Right kidney (tissue), 1 donor: Measurements from ENCODE around the gene FBXW2.
A peak's percentile ranks its signal among the peaks of the same experiment; 100 is the strongest.
"Not testable (repeated sequence)": the region's sequence is repeated elsewhere in the genome, so short reads cannot be mapped to it uniquely, and the experiment has no call there.

Experiments used
- DNase-seq: peaks from one replicate; pipeline ENCODE4 v3.0.0-alpha.2; 2016

The FBXW2 gene

DNA sequence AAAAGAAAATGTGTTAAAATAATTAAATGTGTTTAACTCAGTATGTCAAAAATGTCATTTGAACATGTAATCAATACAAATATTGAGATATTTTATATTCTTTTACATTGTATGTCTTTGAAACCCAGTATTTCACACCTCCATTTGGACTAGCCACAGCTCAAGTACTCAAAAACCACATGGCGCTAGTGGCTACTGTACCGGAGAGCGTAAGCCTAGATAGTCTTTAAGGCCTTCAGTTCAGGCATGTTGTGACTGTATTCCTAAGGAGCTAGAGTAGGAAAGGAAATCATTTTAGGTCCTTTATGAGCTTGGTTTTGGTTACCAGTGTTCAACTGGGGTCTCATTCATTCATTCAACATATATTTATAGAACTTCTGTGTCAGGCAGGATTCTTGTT lies 12.8 kb downstream of the FBXW2 start:
- DNase-seq: no peak

DNA sequence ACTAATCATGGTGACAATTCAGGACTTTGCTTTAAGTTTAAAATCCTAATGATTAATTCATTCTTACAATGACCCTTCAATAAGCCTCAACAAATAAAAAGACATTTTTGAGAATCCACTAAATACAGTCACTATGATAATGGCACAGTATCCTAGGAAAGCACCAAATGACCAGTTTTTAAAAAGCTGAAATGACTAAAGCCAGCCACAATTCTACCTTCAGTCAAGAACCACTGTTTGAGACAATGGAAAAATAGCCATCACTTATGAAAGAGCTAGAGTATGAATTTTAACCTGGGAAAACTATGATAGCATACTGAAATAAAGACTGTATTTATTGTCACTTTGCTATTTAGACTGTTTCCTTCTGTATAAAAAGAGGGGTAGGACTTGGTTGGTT lies 14.0 kb downstream of the FBXW2 start:
- no peak for DNase-seq

DNA sequence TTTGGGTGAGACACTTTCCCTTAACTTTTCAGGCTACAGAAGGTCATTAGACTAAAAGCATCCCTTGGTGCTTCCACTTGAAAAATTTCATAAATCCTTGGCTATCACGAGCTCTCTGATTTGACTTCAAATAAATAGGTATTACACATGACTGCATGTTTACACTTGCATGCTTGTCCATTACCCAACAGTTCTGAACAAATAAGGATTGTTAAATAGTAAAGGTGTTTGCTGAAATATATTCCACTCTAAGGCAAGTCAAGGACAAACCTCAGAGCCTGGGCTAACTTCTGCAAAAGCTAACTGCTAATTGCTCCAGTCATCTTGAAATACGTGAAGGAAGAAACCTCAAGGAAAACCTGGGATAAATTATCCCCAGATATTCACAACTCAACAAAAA lies 14.5 kb downstream of the FBXW2 start:
- DNase-seq: no peak

DNA sequence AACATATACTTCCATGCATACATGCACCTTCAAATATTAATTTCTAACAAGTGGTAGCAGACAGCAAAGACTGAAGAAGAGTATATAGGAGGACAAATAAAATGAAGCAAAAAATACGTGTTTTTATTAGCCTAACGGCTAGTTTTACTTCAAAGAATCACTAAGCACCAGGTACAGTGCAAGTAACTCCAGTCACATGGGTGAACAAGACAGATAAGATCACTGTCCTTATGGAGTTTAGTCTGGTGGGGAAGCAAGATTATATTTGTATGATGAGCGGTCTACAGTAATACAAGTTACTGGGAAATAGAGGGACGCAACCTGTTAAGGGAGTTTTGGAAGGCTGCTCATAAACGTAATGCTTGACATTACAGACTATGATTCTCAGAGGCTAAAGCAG lies 16.0 kb downstream of the FBXW2 start:
- DNase-seq: no peak

DNA sequence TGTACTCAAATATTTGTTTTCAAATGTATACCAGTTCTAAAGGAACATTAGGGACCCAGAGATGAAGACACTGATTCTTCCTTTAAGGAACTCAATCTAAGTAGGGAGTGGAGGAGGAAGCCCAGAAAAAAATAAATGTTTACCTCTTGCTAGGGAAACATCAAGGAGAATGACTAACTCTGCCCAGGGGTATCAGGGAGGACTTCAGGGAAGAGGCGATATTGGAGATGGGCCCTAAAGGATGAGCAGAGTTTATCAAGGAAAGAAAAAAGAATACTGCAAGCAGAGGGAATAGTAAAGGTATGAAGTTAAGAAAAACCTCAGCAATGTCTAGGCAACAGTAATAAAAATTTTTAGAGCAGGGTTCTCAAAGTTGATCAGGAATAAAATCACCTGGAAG lies 16.4 kb downstream of the FBXW2 start:
- DNase-seq: no peak

DNA sequence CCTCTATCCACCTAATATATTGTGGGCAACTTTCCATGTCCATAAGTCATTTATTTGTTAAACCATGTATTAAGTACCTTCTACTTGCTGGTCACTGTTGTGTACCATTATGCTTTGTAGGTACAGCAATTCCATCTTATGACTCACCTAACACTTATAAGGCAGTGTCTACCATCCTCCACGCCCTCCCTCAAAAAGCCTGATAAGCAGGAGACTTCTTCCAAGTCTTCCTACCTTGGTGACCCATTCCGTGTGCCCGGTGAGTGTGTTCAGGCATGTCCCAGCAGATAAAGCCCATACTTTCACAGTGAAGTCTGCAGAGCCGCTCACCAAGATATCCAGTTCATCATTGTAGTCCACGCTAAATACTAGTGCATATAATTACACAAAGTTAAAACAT lies 17.4 kb downstream of the FBXW2 start:
- DNase-seq: no peak

DNA sequence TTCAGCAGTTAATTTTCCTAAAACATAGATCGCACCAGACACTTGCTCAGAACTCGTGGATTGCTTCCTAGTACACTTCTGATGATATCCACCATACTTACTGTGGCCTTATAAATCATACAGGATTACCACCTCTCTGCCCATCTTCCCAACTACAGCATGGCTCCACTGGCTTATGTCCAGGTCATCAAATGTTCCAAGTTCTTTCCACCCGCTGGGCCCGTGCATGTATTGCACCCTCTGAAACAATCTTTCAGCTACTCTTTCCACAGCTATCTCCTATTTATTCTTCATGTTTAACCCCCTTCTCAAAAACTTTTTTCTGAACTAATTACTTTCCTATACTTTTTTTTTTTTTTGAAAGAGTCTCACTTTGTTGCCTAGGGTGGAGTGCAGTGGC lies 18.5 kb downstream of the FBXW2 start:
- no peak for DNase-seq

DNA sequence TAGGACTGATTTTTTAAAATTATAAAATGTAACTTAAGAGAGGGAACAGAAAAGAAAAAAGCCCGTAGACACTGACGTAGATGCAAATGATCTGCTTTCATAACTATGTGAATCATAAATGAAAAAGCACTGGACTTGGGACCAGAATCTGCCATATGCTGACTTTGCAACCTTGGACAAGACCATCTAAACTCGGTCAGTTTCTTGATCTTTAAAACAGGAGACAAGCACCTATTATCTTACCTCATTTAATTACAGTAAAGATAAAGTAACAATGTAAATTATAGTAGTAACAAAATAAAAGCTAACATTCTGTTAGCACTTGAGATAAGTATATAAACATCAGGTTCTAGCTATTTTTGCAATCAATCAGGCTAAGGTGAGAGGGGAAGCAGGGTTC lies 20.0 kb downstream of the FBXW2 start:
- no peak for DNase-seq

DNA sequence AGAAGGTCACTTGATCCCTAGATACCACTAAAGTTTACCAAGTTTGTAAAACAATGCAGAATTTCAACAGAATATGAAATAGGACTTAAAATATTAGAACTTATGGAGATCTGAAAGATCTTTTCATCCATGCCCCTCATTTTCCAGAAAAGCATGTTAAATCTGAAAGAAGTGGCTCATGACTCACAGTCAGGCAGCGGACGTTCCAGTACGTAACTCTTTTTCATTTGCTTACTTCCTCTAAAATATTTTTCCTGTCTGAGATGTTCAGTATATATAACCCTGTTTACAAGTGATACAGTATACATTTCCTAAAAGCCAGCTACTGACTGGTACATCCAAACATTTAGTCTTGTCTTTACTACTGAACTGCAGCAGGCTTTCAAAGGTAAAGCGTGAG lies 22.3 kb downstream of the FBXW2 start:
- DNase-seq: no peak

DNA sequence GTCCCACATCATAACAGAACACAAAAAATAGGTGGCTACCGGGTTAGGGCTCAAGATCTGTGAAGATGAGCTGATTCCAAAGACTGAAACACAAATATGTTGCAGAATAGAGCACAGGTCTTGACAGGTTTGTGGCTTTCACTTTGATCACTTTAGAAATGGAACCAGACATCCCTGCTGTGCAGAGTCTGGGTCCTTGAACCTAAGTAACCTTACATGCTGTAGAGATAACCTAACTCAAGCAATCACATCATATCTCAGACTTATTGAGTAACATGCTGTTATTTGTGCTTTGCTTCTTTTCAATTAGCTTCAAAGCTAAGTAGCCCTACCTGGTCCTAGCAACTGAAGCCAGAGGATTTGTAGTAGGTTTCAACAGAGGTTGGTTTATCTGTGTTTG lies 24.3 kb downstream of the FBXW2 start:
- no peak for DNase-seq

DNA sequence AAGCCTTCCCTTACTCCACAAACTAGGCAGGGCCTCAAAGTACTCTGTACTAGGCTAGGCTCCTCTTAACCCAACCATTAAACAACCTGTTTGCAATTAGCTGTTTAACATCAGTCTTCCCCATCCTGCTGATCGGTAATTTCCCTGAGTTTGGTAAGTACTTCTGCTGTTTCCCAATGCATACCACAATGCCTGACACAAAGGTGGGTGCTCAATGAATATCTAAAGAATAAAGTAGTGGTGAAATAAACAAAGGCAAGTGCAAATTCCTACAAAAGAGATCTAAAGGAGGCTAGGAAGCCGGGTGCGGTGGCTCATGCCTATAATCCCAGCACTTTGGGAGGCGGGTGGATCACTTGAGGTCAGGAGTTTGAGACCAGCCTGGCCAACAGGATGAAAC lies 25.0 kb downstream of the FBXW2 start:
- no peak for DNase-seq

DNA sequence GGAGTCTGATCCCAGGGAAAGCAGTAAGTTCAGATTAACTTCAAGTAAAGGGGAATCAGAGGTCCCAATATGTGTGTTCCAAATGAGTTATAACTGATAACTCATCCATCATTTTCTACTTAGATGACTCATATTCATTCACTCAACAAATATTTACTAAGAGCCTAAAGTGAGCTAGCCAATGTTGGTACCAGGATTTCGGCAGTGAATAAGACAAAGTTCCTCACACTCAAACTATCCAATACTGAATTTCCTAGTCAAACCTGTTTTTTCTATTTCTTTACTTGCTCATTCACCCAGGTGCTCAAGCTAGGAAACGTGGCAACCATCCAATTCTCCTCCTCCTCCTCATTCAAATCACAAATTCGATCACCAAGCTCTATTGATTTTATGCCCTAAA lies 25.8 kb downstream of the FBXW2 start:
- DNase-seq: no peak

DNA sequence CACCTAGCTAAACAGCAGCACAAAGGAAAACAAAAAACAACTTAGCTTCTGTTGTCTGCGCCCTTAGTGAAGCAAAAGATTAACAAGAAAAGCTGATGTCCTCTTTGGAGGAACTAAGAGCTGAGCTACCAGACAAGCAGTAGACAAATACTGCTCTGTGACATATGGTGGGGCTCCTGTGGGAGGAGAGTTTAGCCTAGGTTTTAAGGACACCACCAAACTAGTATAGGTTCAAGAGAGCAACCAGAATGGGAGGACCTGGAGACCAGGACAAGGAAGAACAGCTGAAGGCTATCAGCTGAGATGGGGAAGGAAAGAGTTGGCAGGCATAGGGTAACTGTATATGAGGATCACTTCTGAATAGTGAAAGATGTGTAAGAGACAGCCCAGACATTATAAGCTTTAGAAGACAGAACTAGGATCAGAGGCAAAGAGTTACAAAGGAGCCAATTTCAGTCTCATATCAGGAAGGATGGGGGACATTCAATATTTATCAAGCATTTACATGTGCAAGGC lies 27.2 kb downstream of the FBXW2 start:
- DNase-seq: no peak

DNA sequence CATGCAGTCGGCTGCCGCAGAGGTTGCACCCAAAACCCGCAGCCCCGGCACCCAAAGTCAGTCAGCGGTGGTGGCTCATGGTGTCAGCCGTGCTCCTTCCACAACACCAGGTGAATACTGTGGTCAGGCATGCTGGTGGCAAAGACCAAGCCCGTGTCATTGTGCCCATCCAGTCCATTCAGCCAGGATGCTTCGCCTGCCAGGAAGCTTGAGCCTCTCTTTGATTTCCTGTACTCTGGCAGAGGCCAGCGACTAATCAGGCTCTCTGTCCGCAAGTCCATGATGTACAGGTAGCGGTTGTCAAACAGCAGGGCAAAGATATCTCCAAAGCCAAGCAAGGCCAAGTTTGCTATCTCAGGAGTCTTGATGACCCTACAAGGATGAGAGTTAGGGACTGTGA lies 28.7 kb downstream of the FBXW2 start:
- no peak for DNase-seq

DNA sequence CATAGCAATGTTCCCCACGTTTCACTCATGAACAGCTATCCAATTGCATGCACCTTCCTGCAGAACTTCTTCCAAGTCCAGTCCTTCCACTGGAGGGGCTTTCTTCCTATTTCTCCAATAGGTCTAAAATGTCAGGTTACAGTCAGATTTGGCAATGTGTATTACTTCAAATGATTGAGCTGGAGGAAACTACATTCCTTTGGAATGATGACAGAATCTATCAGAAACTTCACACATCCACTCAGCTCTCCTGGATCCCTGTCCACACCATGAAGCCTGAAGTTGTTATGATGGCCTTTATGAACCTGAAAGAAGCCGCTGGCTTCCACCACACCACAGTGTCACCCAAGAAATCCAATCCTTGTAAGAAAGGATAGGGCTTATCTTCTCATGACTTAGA lies 32.2 kb downstream of the FBXW2 start:
- no peak for DNase-seq

DNA sequence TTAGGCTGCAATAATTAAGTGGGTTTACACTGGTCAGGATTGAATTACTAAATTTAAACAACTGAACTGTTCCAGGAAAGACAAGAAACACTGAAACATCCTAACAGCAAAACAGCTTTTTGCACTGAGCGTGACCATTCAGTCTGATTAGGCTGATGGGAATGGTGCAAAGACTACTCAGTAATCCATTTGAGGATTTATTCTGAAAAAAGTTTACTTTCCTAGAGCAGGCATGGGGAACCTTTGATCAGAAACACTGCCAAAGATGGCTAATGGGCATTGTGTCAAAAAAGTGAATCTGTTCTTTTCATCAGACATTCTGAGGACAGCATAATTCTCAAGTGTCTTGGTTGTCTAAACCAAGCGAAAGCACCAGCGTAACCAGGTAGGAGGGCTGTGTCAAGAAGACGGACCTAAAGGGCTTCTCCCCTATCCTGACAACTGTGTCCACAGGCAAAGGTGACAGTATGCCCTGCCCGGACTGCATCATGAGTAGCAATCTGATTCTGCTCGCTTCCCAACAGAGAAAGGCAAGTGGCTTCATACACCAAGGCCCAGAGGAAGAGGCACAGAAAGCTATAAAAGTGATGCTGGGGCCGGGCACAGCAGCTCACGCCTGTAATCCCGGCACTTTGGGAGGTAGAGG lies 33.3 kb downstream of the FBXW2 start:
- no peak for DNase-seq

DNA sequence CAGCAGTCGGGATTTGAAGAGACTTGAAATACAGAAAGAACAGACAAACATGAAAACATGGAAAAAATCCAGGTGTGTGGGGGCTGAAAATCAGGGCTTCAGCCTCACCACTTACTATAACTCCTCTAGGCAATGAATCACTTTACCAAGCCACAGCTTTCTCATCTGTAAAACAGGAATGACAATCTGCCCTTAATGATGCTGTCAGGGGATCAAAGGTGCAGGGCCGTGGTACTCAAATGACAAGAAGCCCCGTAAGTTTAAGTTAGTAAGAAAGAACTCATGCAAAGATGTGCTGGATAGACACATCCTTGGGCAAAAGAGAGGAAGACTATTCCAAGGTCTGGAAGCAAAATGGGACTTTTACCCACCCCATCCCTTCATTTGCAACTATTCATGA lies 34.7 kb downstream of the FBXW2 start:
- no peak for DNase-seq

DNA sequence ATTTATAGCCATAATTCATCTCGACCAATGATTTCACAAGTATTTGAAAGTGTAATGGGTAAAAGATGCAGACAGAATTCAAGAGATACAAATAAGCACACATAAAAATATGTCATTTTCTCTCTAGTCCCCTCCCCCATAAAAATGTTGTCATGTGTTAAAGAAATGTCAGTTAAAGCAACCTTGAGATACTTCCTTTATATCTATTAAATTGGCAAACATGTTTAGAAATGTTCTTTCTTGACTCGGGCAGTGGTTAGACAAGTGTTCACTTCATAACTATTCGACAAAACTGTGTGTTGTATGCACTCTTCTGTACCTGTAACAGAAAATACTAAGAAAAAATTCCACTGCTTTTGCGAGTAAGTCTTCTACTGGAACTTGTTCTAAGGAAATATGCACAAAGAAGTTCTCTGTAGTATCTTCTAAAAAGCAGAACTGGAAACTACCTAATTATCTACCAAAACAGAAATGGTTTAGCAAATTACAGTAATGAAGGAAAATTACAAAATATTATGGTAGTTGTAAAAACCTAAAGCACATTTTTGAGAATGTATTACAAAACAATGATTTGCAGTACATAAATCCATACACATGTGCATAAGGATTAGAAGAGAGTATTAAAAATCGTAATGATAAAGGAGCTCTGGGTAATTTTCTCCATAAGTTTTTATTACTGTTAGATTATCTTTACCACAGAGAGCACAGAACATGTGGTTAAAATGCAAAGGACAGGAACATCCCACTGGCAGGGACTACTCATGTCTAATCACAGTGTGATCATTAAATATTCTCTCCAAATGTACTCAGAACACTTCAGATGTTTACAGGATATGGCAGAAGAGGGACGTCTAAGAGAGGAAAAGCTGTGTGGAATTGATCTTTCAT lies 35.9 kb downstream of the FBXW2 start:
- no peak for DNase-seq

DNA sequence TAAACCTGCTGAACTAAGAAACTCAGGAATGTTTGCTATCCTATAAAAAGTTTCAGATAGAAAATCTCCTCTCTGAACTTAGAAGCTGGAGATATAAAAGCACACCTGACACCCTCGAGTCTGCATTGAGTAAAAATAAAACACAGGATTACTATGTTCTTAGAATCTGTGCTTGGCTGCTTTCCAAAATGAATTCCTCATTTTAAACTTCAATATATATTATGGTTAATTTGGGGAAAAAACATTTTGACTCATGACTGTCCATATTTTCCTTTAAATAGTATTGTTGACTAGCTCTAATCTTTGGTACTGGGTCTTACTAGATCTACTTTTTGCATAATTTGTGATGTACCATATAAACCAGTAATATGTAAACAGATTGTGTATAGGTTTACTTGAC lies 36.7 kb downstream of the FBXW2 start:
- no peak for DNase-seq

DNA sequence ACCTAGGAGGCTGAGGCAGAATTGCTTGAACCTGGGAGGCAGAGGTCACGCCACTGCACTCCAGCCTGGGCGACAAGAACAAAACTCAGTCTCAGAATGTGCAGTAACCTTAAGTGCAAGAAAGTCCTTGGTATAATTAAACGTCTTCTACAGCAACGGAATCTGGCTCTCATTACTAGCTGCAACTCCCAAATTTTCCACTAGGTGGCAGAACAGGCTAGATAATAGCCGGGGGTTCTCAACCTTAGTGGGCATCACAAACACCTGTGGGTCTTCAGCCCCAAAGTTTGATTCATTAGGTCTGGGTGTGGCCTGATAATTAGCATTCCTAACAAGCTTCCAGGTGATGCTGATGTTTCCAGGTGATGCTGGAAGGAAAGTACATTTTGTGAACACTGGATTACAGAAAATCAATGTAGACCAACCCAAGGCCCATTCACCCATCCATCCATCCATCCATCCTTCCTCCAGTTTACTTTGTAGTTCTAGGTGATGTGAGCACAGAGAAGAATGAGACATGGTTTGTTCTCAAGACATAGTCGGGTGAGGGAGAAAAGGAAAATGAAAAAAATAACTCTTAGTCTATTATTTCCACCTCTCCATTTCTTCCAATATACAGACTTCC lies 37.3 kb downstream of the FBXW2 start:
- DNase-seq: peak; percentile 38

DNA sequence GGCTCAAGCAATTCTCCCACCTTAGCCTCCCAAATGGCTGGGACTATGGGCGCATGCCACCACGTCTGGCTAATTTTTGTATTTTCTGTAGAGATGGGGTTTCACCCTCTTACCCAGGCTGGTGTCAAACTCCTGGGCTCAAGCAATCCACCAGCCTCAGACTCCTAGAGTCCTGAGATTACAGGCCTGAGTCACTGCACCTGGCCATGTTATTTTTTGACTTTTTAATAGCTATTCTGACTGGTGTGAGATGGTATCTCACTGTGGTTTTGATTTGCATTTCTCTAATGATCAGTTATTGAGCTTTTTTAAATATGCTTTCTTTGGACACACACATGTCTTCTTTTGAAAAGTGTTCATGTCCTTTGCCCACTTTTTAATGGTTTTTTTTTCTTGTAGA lies 38.2 kb downstream of the FBXW2 start:
- DNase-seq: no peak

DNA sequence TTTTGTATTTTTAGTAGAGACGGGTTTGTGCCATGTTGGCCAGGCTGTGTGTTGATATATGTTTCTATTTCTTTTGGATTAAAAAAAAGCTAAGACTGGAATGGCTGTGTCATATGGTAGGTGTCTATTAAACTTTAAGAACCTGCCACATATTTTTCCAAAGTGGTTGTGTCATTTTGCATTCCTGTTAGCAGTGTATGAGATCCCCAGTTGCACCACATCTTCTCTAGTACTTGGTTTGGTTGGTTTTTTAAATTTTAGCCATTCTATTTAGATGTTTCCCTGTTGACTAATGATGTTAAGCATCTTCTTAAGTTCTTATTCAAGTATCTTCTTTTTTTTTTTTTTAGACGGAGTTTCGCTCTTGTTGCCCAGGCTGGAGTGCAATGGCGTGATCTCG lies 42.8 kb downstream of the FBXW2 start:
- DNase-seq: no peak

DNA sequence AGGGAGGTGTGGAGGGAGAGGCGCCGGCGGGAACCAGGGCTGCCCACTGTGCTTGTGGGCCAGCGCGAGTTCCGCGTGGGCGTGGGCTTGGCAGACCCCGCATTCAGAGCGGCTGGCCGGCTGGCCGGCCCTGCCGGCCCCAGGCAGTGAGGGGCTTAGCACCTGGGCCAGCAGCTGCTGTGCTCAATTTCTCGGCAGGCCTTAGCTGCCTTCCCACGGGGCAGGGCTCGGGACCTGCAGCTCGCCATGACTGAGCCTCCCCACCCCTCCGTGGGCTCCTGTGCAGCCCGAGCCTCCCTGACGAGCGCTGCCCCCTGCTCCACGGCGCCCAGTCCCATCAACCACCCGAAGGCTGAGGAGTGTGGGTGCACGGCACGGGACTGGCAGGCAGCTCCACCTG lies 46.9 kb downstream of the FBXW2 start:
- DNase-seq: not testable (repeated sequence)

DNA sequence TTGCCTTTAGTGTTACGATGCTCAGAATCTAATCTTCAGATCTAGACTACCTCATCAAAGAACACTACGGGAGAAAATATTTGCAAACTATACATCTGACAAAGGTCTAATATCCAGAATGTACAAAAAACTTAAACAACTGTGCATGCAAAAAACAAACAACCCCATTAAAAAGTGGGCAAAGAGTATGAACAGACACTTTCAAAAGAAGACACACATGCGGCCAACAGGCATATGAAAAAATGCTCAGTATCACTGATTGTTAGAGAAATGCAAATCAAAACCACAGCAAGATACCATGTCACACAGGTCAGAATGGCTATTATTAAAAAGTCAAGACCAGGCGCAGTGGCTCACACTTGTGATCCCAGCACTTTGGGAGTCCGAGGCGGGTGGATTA lies 47.9 kb downstream of the FBXW2 start:
- no peak for DNase-seq
